HG03575 (cell line): Measurements from ENCODE around the gene HNF1A.

Source experiments
- ATAC-seq: cut with Tn5 transposase; IDR thresholded peaks from one replicate; pipeline ENCODE4 v1.9.1; 2021; ENCODE audit not compliant: unreplicated experiment, insufficient number of reproducible peaks, low FRiP score; ENCODE audit errors: extremely low read depth

Gene HNF1A

DNA sequence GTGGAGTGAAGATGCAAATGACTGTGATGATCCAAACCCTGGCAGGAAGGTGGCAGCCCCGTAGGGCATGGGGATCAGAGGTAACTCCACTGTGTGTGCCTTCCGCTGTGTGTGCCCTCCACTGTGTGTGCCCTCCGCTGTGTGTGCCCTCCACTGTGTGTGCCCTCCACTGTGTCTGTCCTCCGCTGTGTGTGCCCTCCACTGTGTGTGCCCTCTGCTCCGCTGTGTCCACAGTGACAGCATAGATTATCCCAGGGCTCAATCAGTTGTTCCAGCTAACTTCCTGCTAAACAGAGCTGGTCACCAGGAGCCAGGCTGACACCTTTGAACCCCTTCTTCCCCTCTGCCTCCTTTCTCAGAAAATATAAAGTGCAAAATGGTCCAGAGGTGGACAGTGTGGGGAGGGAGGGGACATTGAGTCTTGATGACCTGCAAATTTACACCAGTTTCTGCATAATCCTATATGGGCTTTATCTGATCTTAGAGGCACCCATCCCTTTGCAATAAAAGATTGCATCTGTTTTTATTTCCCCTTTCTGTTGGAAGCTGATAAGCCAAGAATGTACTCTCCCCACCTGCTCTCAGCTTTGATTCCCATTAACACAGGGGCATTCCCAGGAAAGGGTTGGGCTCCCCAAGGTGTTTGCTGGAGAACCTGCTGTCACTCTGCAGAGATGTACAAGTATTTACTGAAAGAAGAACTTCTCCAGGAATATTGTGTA is 21.6 kb upstream of the HNF1A start:
- no peak for ATAC-seq

DNA sequence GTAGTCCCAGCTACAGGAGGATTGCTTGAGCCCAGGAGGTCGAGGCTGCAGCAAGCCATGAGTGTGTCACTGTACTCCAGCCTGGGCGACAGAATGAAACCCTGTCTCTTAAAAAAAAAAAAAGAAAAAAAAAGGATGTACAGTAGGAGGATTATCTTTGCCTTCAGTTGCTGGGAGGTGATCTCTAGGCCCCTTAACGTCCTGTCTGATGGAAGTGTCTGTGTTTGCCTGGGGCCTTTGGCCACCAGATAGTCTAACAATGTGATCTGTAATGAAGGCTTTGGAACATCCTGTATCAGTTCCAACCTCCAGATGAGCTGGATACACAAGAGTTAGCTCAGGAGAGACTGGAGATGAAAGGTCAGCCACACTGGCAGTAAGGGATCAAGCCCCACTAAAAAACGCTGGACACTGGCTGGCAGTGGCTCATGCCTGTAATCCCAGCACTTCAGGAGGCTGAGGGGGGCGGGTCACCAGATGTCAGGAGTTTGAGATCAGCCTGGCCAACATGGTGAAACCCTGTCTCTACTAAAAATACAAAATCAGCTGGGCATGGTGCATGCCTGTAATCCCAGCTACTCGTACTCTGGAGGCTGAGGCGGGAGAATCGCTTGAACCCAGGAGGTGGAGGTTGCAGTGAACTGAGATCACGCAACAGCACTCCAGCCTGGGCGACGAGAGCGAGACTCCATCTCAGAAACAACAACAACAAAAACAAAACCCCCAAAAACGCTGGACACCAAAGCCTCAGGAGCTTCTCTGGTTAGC is 19.0 kb upstream of the HNF1A start:
- no peak for ATAC-seq

DNA sequence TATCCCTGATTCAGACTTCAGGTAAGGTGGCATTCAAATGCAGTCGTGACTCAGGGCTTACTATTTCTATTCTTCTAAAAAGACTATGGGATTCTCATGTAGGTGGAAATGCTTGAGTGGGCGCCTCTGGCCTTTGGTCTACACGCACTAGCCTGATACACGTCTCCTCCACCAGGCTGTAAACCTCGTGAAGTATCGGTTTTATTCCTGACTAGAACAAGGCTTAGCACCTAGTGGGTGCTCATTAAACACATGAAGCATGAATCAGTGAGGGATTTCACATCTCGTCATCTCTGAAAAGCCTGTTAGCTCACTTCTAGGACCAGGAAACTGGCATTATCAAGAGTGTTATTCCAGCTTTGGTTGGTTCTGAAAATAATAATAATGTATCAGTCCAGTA is 17.7 kb upstream of the HNF1A start:
- ATAC-seq: no peak

DNA sequence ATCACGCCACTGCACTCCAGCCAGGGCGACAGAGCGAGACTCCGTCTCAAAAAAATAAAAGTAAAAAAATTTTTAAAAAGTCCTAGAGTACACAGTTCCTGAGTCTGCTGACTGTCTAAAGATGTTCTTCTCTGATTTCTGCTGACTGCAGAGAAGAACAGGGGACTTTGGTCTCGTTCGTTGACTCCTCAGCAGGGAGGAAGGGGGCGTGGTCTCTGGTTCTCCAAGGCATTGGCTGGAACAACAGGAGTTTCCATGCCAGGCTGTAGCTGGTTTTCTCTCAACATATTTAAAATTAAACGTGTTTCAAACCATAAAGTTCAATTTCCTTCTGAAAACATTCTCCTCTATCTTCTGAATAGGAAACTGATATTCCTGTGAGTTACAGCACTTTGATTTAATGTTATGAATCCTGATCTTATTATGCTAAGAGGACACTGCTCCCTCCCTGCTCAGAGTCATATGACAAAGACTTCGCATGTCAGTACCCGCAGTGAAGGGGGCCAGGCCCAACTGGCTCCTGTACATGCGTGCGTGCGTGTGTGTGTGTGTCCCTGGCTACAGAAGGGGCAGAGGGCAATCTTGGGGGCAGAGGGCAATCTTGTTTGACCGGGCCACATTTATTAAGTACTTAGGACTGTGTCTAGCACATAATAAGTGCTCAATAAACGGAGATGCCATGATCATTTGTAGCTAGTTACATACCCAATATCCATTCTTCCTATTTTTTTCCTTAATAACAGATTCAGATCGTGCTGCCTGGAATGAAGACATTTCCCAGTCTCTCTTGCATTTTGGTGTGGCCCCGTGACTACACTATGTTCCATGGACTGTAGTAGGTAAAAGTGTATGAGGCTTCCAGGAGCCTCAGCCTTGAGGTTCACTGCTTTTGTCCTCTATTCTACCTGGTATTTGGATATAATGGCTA is 16.5 kb upstream of the HNF1A start:
- ATAC-seq: no peak

DNA sequence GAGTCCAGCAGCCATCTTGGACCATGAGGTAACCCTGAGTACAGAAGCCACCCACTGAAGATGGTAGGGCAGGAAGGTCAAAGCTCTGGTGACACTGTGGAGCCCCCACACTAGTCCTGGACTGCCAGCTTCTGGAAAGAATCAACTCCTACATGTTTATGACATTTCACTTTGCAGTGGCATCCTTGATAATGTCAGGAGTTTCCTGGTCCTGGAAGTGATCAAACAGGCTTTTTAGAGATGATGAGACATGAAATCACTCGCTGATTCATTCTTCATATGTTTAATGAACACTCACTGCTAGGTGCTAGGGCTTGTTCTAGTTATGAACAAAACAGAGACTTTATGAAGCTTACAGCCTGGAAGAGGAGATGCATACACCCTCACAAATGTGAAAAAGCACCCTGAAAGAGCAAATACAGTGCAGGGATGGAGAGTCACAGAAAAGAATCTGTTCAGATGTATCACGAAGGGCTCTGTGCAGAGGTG is 15.8 kb upstream of the HNF1A start:
- ATAC-seq: no peak

DNA sequence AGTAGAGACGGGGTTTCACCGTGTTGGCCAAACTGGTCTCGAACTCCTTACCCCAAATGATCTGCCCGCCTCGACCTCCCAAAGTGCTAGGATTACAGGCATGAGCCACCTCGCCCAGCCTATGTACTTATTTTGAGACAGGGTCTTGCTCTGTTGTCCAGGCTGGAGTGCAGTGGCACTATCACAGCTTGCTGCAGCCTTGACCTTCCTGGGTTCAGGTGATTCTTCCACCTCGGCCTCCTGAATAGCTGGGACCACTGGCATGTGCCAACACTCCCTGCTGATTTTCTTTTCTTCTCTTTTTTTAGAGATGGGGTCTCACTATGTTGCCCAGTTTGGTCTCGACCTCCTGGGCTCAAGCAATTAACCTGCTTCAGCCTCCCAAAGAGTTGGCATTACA is 14.0 kb upstream of the HNF1A start:
- no peak for ATAC-seq

DNA sequence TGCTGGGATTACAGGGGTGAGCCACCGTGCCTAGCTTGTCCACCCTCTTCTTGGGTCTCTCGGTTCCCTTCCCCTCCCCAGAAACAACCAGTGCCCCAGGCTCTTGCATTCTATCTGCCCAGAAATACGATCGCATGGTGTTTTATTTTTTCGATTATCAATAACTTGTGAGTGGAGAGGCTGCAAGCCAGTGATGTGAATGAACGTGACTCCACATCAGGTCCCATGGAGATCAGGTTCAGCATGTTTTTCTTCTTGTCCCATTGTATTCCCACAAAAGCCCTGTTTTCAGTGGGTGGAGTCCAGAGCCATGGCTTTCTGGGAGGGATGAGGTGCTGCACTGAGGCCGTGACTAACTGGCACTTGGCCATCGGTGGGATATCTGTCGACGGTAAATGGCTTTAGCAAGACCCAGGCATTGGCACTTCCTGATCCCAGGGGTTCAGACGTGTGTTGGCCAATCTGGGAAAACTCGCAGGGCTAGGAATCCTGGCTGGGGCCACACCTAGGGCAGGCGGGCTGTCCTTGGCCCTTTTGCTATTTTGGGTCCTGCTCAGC is 12.7 kb upstream of the HNF1A start:
- no peak for ATAC-seq

DNA sequence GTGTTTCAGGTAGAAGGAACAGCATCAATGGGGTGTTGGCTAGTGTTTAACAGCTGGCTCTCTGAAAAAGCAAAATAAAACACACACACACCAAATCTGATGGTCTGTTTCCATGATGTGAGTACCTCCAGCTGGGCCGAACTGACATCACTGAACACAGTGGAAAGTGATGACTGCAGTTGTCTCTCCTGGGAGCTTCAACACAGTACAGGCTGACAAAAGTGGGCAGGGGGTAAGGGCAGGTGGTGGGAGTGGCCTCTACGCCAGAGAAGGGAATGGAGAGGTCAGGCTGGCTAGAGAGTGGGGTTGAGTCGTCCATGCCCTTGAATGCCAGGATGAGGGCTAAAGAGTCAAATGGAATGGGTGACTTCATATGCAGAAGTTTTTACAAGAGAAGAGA is 8.0 kb upstream of the HNF1A start:
- ATAC-seq: no peak

DNA sequence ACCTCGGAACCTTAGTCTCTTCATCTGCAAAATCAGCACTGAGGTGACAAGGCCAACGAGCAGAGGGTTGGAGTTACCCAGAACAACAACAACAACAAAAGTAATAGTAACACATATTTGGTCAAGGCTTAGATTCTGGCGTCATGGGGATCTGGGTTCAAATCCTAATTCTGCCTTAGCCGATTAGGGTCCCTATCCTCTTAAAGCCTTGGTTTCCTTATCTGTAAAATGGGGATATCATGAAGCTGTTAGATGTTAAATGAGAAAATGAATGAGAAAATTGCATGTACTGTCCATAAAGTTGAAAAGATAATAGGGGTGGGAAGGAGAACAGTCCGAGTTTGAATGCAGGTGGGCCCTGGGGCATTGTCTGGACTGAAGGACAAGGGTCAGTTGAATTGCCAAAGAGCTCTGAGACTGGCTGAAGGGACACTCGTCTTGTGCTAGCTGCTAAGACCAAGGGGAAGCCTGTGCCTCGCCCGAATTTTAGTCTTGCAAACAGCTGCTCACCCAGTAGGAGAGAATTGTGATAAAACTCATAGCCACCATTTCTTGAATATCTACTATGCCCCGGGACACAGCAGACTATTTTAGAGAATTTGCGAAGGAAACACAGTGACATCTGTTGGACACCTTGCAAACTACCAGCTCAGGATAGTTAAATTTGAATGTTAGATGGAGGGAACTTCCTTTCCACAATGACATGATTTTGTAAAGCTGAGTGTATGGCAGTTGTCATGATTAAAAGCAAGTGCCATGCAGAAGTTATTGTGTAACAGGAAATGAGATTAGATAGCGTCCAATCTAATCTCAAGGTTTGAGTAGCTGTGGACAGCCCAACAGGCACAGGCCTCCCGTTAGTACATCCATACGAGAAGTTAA is 6.8 kb upstream of the HNF1A start:
- no peak for ATAC-seq

DNA sequence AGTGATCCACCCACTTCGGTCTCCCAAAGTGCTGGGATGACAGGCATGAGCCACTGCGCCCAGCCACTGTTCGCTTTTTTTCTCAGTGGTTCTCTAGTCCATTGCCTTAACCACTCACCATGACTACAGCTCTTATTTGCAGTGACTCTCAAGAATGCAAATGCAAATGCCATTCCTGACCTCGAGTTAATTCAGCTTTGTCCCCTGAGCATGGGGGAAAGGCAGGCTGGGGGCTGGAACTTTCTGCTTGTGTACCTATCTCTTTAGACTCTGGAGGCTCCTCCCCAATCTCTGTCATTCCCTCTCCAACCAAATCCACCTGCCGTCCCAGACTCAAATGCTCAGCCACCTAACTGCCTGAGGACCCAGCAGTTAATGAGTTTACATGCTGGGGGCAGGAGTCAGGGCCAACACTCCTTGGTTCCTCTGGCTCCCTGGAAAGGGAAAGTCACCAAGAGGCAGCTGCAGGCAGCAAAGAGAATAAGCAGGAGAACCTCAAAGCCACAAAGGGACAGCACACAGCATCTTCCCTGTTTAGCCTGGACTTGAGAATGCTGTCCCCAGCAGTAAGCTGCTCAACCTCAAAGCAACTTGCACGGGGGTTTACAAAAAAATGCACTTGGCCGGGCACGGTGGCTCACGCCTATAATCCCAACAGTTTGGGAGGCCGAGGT is 5.3 kb upstream of the HNF1A start:
- no peak for ATAC-seq

DNA sequence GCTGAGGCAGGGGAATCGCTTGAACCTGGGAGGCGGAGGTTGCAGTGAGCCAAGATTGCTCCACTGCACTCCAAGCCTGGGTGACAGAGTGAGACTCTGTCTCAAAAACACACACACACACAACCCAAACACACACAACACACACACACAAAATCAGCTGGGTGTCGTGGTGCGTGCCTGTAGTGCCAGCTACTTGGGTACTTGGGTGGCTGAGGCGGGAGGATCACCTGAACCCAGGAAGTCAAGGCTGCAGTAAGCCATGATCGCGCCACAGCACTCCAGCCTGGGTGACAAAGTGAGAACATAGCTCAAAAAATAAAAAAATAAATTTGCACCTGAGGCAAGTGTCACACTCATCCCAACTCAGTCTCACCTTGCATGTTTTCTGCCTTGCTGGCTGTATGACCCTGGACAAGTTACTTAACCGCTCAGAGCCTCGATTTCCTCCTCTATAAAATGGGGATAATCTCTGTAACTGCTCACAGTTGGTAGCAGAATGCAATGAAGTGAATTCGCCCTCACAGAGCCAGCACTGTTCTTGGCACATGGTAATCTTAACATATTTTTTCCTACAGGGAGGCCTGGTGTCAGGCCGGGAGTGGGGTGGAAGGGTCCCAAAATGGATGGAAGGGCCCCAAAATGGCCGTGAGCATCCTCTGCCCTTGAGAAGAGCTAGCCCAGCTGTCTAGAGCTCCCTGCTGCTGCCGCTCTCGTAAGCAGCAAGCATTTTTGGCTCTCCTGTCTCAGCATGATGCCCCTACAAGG is 630 bp upstream of the HNF1A start:
- ATAC-seq: no peak

DNA sequence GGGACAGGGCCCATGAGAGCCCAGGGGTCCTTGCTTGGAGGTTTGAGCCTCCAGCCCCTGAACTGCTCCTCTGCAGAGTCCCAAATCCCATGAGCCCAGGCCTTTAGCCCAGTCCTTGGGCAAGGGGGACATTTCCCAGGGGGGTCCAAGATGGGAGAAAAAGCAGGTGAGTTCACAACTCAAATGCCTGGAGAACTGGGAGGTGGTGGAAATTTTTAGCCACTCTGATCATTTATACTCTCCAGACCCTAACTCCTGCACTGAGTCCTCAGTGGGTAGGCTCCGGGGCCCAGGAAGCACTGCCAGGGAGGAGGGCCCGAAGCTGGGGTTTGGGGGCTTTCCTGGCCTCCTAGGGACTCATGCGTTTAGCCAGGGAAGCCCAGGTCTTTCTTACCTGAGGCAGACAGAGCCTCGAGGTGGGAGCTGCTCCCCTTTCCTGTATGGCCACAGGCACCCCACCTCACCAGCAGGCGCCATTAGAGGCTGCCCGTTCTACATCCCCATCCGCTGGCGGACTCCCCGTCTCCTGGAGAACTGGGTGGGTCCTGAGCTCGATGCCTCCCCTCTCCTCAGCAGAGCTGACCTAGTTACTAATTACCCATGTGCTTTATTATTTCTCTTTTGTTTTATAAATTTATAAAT is 998 bp downstream of the HNF1A start:
- ATAC-seq: no peak

DNA sequence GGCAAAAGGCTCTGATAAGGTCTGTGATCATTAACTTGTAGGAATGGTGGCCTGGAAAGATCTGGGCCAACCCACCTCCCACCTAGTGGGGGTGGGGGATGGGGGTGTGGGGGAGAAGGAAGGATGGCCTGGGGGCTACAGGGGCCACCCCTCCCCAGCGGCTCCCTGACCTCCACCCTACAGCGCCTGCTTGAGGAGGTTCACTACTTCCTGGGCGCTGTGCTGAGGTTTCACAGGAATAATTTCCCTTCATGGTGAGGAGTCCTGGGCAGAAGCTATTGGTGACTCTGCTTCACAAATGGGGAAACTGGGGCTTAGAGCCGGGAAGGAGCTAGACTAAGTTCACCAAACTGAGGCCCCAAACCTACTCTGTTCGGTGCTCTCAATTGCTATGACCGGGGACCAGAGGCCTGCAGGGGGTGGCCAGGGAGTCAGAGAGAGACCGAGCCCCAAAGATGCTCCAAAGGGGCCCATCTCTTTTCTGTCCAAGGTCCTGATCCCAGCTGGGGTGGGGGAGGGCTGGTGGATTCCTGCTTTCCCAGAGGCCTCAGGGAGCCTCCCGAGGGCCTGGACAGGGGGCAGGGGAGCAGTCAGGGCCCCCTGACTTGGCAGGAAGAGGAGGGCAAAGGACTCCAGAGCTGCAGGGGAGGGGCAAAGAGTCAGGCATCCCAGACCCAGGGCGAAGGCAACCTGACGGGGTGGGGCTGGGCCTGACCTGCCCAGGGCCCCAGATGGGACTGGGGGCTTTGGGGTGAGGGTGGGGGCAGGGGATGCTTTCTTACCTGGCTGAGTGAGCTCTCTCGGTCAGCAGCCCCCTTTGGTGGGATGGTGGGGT is 1.7 kb downstream of the HNF1A start:
- ATAC-seq: no peak

DNA sequence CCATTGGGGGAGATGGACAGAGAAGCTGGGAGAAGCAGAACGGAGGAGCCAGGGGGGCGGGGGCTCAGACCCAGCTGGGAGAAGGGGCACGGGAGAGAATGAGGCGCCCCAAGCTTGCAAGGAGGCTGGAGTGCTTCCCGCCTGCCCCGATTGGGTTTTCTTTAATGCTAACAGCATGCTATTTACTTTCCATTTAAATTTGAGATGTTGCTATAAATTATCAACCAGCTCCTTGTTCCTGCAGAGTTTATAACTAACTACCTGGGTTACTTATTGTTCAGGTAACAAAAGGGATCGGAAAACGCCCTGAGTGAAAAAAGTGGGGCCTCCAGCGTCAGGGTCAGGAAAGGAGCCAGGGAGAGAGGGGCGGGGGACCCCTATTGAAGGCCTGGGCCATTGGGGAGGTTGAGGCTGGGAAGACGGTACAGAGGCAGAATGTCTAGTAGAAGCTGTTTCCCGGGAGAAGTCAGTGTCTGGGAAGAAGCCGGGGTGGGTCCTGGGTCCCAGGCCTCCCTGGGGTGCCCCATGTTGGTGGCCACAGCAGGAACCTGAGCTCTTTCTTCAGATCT is 2.5 kb downstream of the HNF1A start:
- ATAC-seq: no peak

DNA sequence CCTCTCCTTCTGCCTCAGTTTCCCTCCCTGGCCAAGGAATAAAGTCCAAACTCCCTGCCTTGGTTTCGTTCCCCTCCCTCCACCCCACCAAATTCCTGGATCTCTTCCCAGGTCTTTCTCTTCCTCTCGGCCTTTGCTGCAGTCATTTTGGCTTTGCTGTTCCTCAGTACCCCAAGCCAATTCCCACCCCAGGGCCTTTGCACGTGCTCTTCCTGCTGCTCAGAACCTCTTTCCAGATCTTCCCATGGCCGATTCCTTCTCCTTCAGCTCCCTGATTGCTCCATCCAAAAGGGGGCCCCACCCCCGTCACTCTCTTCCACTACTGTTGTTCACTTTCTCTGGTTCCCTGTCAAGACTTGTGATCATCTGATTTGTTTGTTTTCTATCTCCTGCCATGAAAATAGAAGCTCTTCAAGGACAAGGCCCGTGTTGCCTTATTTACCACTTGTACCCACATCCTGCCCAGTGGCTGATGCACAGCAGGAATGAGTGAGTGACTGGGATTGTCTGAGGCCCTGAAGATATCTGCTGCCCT is 3.1 kb downstream of the HNF1A start:
- ATAC-seq: no peak
